GM10847 (cell line): ENCODE data around the gene SMYD3.

Source experiments
- POLR2A ChIP-seq: IDR thresholded peaks from 2 replicates; pipeline ENCODE4 v1.6.1; 2011; ENCODE audit not compliant: insufficient read length; ENCODE audit errors: extremely low read depth

Gene SMYD3

GRCh38 chr1:245822996-245823395, 684.1 kb downstream of the SMYD3 start:
- no peak for TF ChIP-seq POLR2A

GRCh38 chr1:245814651-245815050, 692.4 kb downstream of the SMYD3 start:
- no peak for TF ChIP-seq POLR2A

- no peak for TF ChIP-seq POLR2A
These were observed 694.8 kb downstream of the SMYD3 start for GRCh38 chr1:245812278-245812677.

- TF ChIP-seq POLR2A: no peak
These were observed 696.2 kb downstream of the SMYD3 start for GRCh38 chr1:245810789-245811337.

- no peak for TF ChIP-seq POLR2A
These were observed 696.8 kb downstream of the SMYD3 start for GRCh38 chr1:245810181-245810769.

GRCh38 chr1:245809361-245809760, 697.7 kb downstream of the SMYD3 start:
- no peak for TF ChIP-seq POLR2A

- no peak for TF ChIP-seq POLR2A
These were observed 698.9 kb downstream of the SMYD3 start for GRCh38 chr1:245807954-245808719.

GRCh38 chr1:245807306-245807705, 699.8 kb downstream of the SMYD3 start:
- TF ChIP-seq POLR2A: no peak

GRCh38 chr1:245805532-245805931, 701.5 kb downstream of the SMYD3 start:
- no peak for TF ChIP-seq POLR2A

- no peak for TF ChIP-seq POLR2A
These were observed 702.4 kb downstream of the SMYD3 start for GRCh38 chr1:245804696-245805095.

- no peak for TF ChIP-seq POLR2A
These were observed 703.4 kb downstream of the SMYD3 start for GRCh38 chr1:245803666-245804037.

GRCh38 chr1:245802941-245803665, 704.0 kb downstream of the SMYD3 start:
- TF ChIP-seq POLR2A: no peak

- TF ChIP-seq POLR2A: no peak
These were observed 706.0 kb downstream of the SMYD3 start for GRCh38 chr1:245800901-245801605.

GRCh38 chr1:245798349-245798711, 708.7 kb downstream of the SMYD3 start:
- no peak for TF ChIP-seq POLR2A

- TF ChIP-seq POLR2A: no peak
These were observed 709.3 kb downstream of the SMYD3 start for GRCh38 chr1:245797592-245798348.
